Measurements from ENCODE around the gene UBE3A.

GRCh38 chr15:25477816-25478215 is 39.0 kb upstream of the UBE3A start:
- TF ChIP-seq CTCF (IDR thresholded peaks at IDR 0.05; ENCODE audit: insufficient read depth, low read length, poor library complexity, severe bottlenecking) (no peak), EZH2phosphoT487 (conservative IDR thresholded peaks at IDR 0.05; ENCODE audit: low read length) (no peak)
